ENCODE results near the gene CLEC3B. TPM values are rescaled to one million over a fixed set of nuclear protein-coding genes. Genes with fewer than 3 reads are reported as not detected.

Gene CLEC3B
- total and polyA plus RNA-seq, 3 donors from 2014 or later = 86.6 to 198 (median 88.8) TPM

GRCh38 chr3:45016916-45017315, 9.2 kb upstream of the CLEC3B start:
- Histone ChIP-seq H3K4me1 (peaks cover 26% of the 10 kb centered on the region), H3K4me3 (no peak overlapping the region), H3K36me3 (ENCODE audit: low read depth, missing control alignments) (no peaks in the 10 kb centered on the region), H3K27me3 (no peaks in the 10 kb centered on the region), H3K9me3 (no peaks in the 10 kb centered on the region), H3K27ac (peak overlapping the region in 1 of 2 donors; percentile 43)
- 46 to 50% methylated on average over 2 of the region's 2 CpGs for WGBS, 2 donors
- intact Hi-C loops (cut with DNase I; ENCODE audit: low total_unique reads) = no loop called here
- DNase-seq = no peak
- TF ChIP-seq CTCF (IDR thresholded peaks at IDR 0.05) (no peak), POLR2A (IDR thresholded peaks at IDR 0.05) (no peak)

DNA sequence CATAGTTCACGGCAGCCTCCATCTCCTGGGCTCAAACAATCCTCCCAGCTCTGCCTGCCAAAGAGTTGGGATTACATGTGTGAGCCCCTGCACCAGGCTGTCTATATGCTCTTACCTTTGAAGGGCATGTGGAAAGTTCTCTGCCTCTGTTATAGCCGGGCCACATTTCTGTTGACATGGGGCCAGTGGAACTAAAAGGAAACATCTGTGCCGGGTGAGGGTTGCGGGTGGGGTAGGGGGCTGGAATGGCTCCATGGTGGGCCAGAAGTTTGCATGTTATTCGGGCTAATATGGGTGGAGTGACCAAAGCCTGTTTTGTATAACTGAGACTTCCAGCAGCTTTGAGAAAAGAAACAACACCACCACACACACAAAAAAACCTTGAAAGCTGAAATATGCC, 8.3 kb upstream of the CLEC3B start:
- Histone ChIP-seq H3K9me3 (no peaks in the 10 kb centered on the region), H3K4me1 (peaks cover 17% of the 10 kb centered on the region), H3K27me3 (no peaks in the 10 kb centered on the region), H3K27ac (peak overlapping the region in 1 of 2 donors; percentile 43), H3K4me3 (no peak overlapping the region), H3K36me3 (ENCODE audit: low read depth, missing control alignments) (no peaks in the 10 kb centered on the region)
- no peak for DNase-seq
- intact Hi-C loops (cut with DNase I; ENCODE audit: low total_unique reads) = no loop called here
- TF ChIP-seq POLR2A (IDR thresholded peaks at IDR 0.05) = no peak
- no peak for TF ChIP-seq CTCF (IDR thresholded peaks at IDR 0.05)
- 54 to 68% methylated on average over 5 of the region's 5 CpGs for WGBS, 2 donors

DNA sequence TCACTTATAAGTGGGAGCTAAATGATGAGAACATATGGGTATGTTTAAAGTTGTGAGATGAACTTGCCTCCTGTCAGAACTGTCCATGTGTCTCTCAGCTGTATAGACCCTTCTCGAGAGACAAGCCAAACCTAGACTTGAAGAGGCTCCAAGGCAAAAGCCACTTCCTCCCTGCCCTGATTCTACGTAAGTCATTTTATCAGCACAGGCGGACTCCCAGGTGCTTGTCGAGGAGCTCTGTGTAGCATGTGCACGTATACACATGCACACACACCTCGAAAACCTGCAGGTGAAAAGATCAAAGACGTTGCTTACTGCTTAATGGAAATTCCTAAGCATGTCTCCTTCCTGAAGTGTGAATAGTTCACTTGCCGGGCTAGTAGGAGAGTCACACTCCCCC, 5.6 kb upstream of the CLEC3B start:
- no peaks in the 10 kb centered on the region for H3K27me3 ChIP-seq
- H3K27ac ChIP-seq = no peak overlapping the region
- no peaks in the 10 kb centered on the region for H3K9me3 ChIP-seq
- H3K4me1 ChIP-seq = peaks cover 24% of the 10 kb centered on the region
- H3K4me3 ChIP-seq = no peak overlapping the region
- intact Hi-C loops (cut with DNase I; ENCODE audit: low total_unique reads) = no loop called here
- 88 to 95% methylated on average over 7 to 8 of the region's 8 CpGs for WGBS, 2 donors
- no peak for TF ChIP-seq CTCF (IDR thresholded peaks at IDR 0.05)
- TF ChIP-seq POLR2A (IDR thresholded peaks at IDR 0.05) = no peak
- DNase-seq = no peak
- no peaks in the 10 kb centered on the region for H3K36me3 ChIP-seq (ENCODE audit: low read depth, missing control alignments)

- Histone ChIP-seq H3K4me3 (no peak overlapping the region), H3K36me3 (ENCODE audit: low read depth, missing control alignments) (no peaks in the 10 kb centered on the region), H3K4me1 (peaks cover 27% of the 10 kb centered on the region), H3K27ac (no peak overlapping the region), H3K27me3 (no peaks in the 10 kb centered on the region), H3K9me3 (no peaks in the 10 kb centered on the region)
- intact Hi-C loops (cut with DNase I; ENCODE audit: low total_unique reads) = no loop called here
- WGBS, 2 donors = 52 to 59% methylated on average over 12 of the region's 12 CpGs
- peak; percentile 71 for DNase-seq
- TF ChIP-seq CTCF (IDR thresholded peaks at IDR 0.05) = no peak
- no peak for TF ChIP-seq POLR2A (IDR thresholded peaks at IDR 0.05)
Observed at GRCh38 chr3:45021524-45022297, 4.4 kb upstream of the CLEC3B start.

- TF ChIP-seq CTCF (IDR thresholded peaks at IDR 0.05) (no peak), POLR2A (IDR thresholded peaks at IDR 0.05) (no peak)
- Histone ChIP-seq H3K27ac (peak overlapping the region in 1 of 2 donors; percentile 43), H3K27me3 (no peaks in the 10 kb centered on the region), H3K4me1 (peaks cover 32% of the 10 kb centered on the region), H3K36me3 (ENCODE audit: low read depth, missing control alignments) (no peaks in the 10 kb centered on the region), H3K9me3 (no peaks in the 10 kb centered on the region), H3K4me3 (no peak overlapping the region)
- intact Hi-C loops (cut with DNase I; ENCODE audit: low total_unique reads) = no loop called here
- WGBS, 2 donors = 64 to 84% methylated on average over 3 of the region's 3 CpGs
- no peak for DNase-seq
Observed at GRCh38 chr3:45023675-45024074, 2.4 kb upstream of the CLEC3B start.
